Activated naive CD4-positive, alpha-beta T cell treated with anti-CD3 and anti-CD28 coated beads, Interleukin-2, amount 50 U/mL, for 72 hours (primary cell): ENCODE data around the gene MEIS2. TPM values are rescaled to one million over a fixed set of nuclear protein-coding genes. Genes with fewer than 3 reads are reported as not detected.

Source experiments
- ATAC-seq, 2 donors: fragments of 150-1000 bp; cut with Tn5 transposase; 2 replicates each; pipeline ENCODE4 v1.10.0; 2021; ENCODE audit warnings: mild to moderate bottlenecking in 2 of 2, moderate library complexity in 2 of 2
- DNase-seq, 2 donors: peaks; one replicate each; pipeline ENCODE4 v3.0.0; 2021 to 2022; ENCODE audit warnings: low spot score in 2 of 2
- H3K27ac Mint-ChIP-seq, 2 donors: one replicate each; pipeline ENCODE4 v1.8.0; 2022; ENCODE audit warnings: mild to moderate bottlenecking in 2 of 2, mixed read lengths in 2 of 2
- H3K36me3 Mint-ChIP-seq, 2 donors: one replicate each; pipeline ENCODE4 v1.8.0; 2022; ENCODE audit warnings: mixed read lengths in 2 of 2
- H3K9me3 Mint-ChIP-seq, 2 donors: one replicate each; pipeline ENCODE4 v1.8.0; 2022; ENCODE audit warnings: mixed read lengths in 2 of 2
- total RNA-seq, 2 donors: library from RNA; stranded (reverse); gene quantifications; one replicate each; pipeline ENCODE4 v1.2.3, GENCODE V29; 2022

The MEIS2 gene
- total RNA-seq, 2 donors from 2014 or later, result 0.16 TPM; not detected in 1

GRCh38 chr15:37105029-37105428 is 4.7 kb upstream of the MEIS2 start:
- DNase-seq (no peak), ATAC-seq (no peak)
- Mint-ChIP-seq H3K36me3 (peaks cover 40 to 56% of the 10 kb centered on the region in 2 donors), H3K27ac (no peak overlapping the region), H3K9me3 (peaks cover 5 to 25% of the 10 kb centered on the region in 2 donors)

GRCh38 chr15:37104424-37104981 is 4.2 kb upstream of the MEIS2 start:
- peaks cover 5 to 23% of the 10 kb centered on the region in 2 donors for H3K9me3 Mint-ChIP-seq
- DNase-seq, result no peak
- H3K36me3 Mint-ChIP-seq, result peaks cover 37 to 54% of the 10 kb centered on the region in 2 donors
- H3K27ac Mint-ChIP-seq, result no peak overlapping the region
- no peak for ATAC-seq

GRCh38 chr15:37103475-37104423 is 3.4 kb upstream of the MEIS2 start:
- ATAC-seq (no peak), DNase-seq (no peak)
- Mint-ChIP-seq H3K27ac (no peak overlapping the region), H3K36me3 (peaks cover 33 to 52% of the 10 kb centered on the region in 2 donors), H3K9me3 (peaks cover 5 to 22% of the 10 kb centered on the region in 2 donors)

GRCh38 chr15:37103163-37103435 is 2.8 kb upstream of the MEIS2 start:
- ATAC-seq, result no peak
- peaks cover 27 to 46% of the 10 kb centered on the region in 2 donors for H3K36me3 Mint-ChIP-seq

GRCh38 chr15:37102305-37103162 is 2.2 kb upstream of the MEIS2 start:
- Mint-ChIP-seq H3K27ac (peak overlapping the region in 1 of 2 donors; percentile 7), H3K9me3 (peaks cover 3 to 17% of the 10 kb centered on the region in 2 donors), H3K36me3 (peaks cover 25 to 42% of the 10 kb centered on the region in 2 donors)
- no peak for DNase-seq
- ATAC-seq, result no peak

More at GRCh38 chr15:37103163-37103435, 2.8 kb upstream of the MEIS2 start:
- no peak for DNase-seq
- no peak overlapping the region for H3K27ac Mint-ChIP-seq
- H3K9me3 Mint-ChIP-seq, result peaks cover 5 to 19% of the 10 kb centered on the region in 2 donors

- H3K9me3 Mint-ChIP-seq, result peaks cover 0 to 14% of the 10 kb centered on the region in 2 donors
- ATAC-seq (no peak), DNase-seq (no peak)
- H3K36me3 Mint-ChIP-seq, result peaks cover 27 to 44% of the 10 kb centered on the region in 2 donors
- H3K27ac Mint-ChIP-seq, result no peak overlapping the region
Measured at GRCh38 chr15:37101980-37102304, 1.6 kb upstream of the MEIS2 start.

GRCh38 chr15:37100966-37101215 is 542 bp upstream of the MEIS2 start:
- no peak for ATAC-seq
- Mint-ChIP-seq H3K9me3 (peaks cover 0 to 10% of the 10 kb centered on the region in 2 donors), H3K36me3 (peaks cover 31 to 45% of the 10 kb centered on the region in 2 donors), H3K27ac (peak overlapping the region in 1 of 2 donors; percentile 90)
- no peak for DNase-seq

GRCh38 chr15:37099319-37100108 is 835 bp downstream of the MEIS2 start:
- peak overlapping the region in 1 of 2 donors; percentile 51 for H3K27ac Mint-ChIP-seq
- no peak for ATAC-seq
- peaks cover 31 to 51% of the 10 kb centered on the region in 2 donors for H3K36me3 Mint-ChIP-seq
- peaks cover 0 to 9% of the 10 kb centered on the region in 2 donors for H3K9me3 Mint-ChIP-seq
- DNase-seq, result no peak

- H3K36me3 Mint-ChIP-seq, result peaks cover 31 to 51% of the 10 kb centered on the region in 2 donors
- ATAC-seq, result peak in 1 of 2 donors; percentile 69
- DNase-seq, result no peak
- H3K9me3 Mint-ChIP-seq, result peaks cover 0 to 6% of the 10 kb centered on the region in 2 donors
- H3K27ac Mint-ChIP-seq, result no peak overlapping the region
Measured at GRCh38 chr15:37098468-37099318, 1.7 kb downstream of the MEIS2 start.

- no peak for ATAC-seq
- H3K36me3 Mint-ChIP-seq, result peaks cover 28 to 55% of the 10 kb centered on the region in 2 donors
- peaks cover 0 to 3% of the 10 kb centered on the region in 2 donors for H3K9me3 Mint-ChIP-seq
- no peak overlapping the region for H3K27ac Mint-ChIP-seq
- no peak for DNase-seq
Measured at GRCh38 chr15:37097144-37097919, 3.0 kb downstream of the MEIS2 start.

- Mint-ChIP-seq H3K9me3 (no peaks in the 10 kb centered on the region), H3K27ac (no peak overlapping the region), H3K36me3 (peaks cover 25 to 51% of the 10 kb centered on the region in 2 donors)
- ATAC-seq (no peak), DNase-seq (no peak)
Measured at GRCh38 chr15:37096558-37097143, 3.7 kb downstream of the MEIS2 start.

GRCh38 chr15:37095770-37096557 is 4.4 kb downstream of the MEIS2 start:
- no peak for ATAC-seq
- Mint-ChIP-seq H3K9me3 (no peaks in the 10 kb centered on the region), H3K27ac (no peak overlapping the region), H3K36me3 (peaks cover 22 to 46% of the 10 kb centered on the region in 2 donors)
- no peak for DNase-seq

- Mint-ChIP-seq H3K9me3 (no peaks in the 10 kb centered on the region), H3K36me3 (peaks cover 13 to 37% of the 10 kb centered on the region in 2 donors), H3K27ac (no peak overlapping the region)
- no peak for ATAC-seq
- DNase-seq, result no peak
Measured at GRCh38 chr15:37094915-37095711, 5.2 kb downstream of the MEIS2 start.
